SKM-1 (cell line): ENCODE results near the gene SLC39A9.

ENCODE experiments used
- DNase-seq: peaks from one replicate; lab custom pipeline; 2025; ENCODE audit not compliant: unreplicated experiment; lab: John Stamatoyannopoulos, UW

The SLC39A9 gene

DNA sequence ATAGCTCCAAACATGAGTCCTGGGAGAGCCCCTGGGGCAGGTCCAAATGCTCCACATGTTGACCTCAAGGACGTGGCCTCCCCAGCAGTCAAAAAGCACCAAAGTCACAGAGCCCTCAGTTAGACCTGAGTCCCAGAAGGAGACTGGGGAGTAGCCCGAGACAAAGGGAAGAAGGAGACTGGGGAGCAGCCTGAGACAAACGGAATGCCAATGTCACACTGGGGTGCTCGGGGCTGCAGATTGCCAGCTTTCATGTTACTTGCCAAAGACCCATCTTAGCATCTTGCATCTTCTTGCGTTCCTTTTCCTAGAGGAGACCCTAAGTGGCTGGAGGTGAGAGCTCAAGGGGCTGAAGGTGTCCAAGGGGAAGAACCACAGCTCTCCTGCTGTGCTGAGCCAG lies 100.9 kb downstream of the SLC39A9 start:
- no peak for DNase-seq

DNA sequence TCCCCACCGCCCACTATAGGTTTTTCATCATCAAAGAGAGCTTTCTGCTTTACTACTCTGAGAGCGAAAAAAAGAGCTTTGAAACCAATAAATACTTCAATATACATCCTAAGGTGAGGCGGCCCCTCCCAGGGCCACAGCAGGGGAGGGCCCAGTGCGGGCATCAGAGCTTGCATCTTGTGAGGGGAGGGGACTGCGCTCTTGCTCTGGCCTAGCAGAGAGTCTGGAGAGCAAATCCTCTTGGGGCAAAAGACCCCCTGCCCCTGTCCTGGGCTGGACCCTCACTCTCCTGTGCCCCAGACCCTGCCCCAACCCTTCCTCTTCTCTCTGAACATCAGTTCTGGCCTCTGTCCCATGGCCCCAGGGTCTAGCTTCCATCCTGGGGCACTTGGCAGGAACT lies 101.6 kb downstream of the SLC39A9 start:
- DNase-seq: no peak

DNA sequence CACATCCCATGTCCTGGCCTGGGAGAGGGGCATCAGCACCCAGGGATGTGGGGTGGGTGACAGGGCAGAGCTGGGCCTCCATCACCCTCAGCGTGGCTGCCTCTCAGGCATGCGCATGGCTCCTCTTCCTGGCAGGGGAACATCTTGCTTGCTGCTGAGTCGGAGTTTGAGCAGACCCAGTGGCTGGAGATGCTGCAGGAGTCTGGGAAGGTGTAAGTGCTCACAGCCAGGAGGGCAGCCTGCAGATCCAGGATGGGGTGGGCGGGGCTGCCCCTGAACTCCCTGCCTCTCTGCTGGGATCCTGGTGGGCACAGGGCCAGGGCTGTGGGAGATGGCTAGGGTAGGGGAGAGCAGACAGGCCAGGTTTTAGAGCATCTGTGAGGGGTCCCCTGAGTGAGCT lies 102.2 kb downstream of the SLC39A9 start:
- DNase-seq: no peak

DNA sequence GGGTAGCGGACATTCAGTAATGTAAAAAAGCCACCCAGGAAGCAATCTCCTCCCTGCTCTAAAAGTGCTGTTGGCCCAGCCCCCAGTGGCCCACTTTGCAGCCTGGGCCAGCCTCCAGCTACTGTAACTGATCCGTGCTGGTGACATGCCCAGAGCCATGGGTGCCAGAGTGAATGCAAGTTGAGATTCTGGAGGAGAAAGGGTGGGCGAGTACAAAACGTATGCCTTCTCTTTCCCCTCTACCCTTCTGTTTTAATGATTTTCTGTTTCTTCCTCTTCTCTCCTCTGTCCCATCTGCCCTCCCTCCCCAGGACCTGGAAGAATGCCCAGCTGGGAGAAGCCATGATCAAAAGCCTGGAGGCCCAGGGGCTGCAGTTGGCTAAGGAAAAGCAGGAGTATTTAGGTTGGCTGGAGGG lies 102.9 kb downstream of the SLC39A9 start:
- DNase-seq: no peak

DNA sequence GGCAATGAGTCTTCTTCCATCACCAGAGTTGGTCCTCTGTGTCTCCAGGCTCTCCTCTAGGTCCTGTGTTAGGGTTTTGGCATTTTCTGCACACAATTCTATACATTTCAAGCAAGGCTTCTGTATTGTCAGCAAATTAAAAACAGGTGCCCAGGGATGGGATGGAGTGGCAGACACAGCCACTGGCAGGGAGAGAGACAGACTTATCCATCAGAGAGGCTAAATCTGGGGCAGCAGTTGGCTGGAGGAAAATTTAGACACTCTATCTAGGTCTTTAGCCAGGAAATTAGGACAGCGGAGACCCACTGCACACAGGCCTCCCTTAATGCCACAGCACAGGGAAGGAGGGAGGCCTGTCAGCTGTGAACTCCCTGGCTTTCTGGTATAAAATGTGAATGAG lies 106.3 kb downstream of the SLC39A9 start:
- DNase-seq: no peak

DNA sequence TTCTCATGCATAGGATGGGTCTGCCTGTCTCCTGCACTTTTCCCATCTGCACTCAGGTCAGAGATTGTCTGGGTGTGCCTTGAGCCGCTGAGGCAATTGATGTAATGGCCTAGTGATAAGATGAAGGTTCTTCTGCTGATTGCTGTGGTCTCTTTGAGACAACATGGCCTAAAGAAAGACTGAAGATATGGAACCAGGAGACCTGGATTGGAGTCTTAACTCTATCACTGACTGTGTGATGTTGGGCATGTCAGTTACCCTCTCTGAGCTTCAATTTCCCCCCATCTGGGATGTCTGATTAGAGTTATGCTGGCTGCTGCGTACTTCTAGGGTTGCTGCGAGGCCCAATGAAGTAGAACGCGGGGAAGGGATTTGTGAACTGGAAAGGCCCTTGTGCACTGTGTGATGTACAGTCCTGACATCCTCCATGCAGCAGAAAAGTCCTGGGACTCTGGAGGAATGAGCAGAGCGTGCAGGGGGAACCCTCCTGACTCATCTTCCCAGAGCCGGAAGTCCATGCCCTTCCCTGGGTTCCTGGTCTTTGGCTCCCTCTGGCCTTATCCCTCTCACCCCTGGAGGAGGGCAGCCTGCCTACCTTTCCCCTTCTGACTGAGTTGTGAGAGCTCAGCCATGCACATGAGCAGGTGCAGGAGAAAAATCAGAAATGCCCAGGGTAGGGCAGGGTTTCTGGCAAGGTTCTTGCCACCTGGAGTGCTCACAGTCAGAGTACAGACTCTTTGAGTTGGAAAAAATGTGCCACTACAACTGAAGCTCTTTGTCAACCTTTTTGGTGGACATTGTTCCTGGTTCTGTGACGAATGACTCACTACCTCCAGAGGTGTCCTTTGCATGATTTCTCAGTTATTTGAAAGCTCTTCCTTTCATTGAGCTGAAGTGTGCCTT lies 107.1 kb downstream of the SLC39A9 start:
- no peak for DNase-seq

DNA sequence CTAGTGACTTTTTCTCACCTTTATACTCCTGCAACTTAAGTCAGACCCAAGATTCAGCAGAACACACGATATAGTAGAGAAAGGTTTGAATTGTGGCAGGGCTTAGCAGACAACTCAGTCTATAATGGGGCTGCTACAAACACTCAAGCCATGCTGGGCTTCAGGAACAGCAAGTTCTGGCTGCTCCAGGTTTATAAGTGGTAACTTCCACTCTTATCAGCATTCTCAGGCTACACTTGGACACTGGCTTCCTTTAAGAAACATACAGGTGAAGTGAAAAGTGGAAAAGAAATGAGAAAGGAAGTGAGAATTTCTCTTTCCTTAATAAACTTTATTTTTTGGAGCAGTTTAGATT lies 107.7 kb downstream of the SLC39A9 start:
- DNase-seq: no peak
